Pulmonary artery endothelial cell (primary cell): ENCODE results near the gene VRK2. TPM values are rescaled to one million over a fixed set of nuclear protein-coding genes. Genes with fewer than 3 reads are reported as not detected.
A peak's percentile ranks its signal among the peaks of the same experiment; 100 is the strongest.
"Not testable (repeated sequence)": the region's sequence is repeated elsewhere in the genome, so short reads cannot be mapped to it uniquely, and the experiment has no call there.

ENCODE experiments used
- DNase-seq: peaks from one replicate; pipeline ENCODE4 v3.0.0-alpha.2; 2011; ENCODE audit warnings: low read depth, low spot score
- total RNA-seq: library from RNA; depleted of rRNA; stranded (reverse); fragments of >200 nt; gene quantifications from 2 replicates; pipeline ENCODE4 v1.2.3, GENCODE V29; 2014

Gene VRK2
- total RNA-seq, 1 donor from 2014 or later = 40.0 TPM

DNA sequence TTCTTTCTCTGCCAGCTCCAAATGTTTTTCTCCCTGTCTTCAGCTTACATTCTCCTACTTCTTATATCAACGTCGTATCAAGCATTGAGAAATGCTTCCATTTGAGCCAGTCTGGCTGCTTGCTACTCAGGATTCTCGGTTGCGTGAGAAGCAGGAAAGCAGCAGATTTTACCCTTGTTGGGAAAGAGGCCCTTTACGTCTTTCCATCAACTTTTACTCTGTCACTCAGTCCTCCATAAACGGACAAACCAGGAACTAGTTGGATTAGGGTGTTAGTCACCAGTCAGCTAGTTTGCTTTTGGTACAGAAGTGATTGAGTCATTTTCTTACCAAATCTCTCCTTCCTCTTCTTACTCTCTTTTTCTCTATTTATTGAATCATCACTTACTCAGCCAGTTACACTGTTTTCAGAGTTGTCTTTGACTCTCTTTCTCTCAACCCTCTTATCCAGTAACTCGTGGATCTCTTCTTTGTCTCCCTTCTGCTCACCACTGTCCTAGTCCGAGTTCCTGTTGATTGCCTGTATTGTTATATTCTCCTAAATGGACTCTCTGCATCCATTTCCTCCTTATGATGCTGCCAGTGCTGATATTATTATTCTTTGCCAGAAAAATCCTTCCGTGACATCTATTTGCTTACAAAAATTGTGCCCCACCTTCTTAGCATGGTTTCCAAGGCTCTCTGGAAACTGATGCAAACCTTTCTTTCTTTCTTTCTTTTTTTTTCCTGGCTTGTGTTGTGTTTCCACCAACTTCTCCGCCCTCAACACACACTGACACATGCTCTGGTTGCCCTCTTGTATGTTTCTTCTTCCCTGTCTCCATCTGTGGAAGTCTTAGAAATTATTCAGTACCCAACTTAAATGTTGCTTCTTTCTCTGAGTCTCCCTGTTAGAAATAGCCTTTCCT, 61.5 kb downstream of the VRK2 start:
- DNase-seq = no peak

DNA sequence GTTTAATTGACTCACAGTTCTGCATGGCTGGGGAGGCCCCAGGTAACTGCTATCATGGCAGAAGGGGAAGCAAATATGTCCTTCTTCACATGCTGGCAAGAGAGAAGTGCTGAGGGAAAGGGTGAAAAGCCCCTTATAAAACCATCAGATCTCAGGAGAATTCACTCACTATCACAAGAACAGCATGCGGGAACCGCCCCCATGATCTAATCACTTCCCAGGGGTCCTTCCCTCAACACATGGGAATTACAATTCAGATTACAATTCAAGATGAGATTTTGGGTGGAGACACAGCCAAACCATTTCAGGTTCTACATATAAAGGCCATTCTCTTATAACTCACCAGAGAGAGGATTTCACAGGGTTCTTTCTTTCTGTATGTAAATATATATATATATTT, 62.9 kb downstream of the VRK2 start:
- no peak for DNase-seq

- DNase-seq = no peak
These were observed 64.2 kb downstream of the VRK2 start for GRCh38 chr2:58110765-58111164.

DNA sequence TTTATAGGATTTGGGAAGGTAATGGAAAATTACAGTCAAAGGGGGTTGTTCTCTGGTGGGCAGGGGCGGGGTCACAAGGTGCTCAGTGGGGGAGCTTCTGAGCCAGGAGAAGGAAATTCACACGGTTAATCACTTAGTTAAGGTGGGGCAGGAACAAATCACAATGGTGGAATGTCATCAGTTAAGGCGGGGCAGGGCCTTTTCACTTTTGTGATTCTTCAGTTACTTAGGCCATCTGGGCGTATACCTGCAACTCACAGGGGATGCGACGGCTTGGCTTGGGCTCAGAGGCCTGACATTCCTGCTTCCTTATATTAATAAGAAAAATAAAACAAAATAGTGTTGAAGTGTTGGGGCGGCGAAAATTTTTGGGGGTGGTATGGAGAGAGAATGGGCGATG, 67.0 kb downstream of the VRK2 start:
- DNase-seq = not testable (repeated sequence)

DNA sequence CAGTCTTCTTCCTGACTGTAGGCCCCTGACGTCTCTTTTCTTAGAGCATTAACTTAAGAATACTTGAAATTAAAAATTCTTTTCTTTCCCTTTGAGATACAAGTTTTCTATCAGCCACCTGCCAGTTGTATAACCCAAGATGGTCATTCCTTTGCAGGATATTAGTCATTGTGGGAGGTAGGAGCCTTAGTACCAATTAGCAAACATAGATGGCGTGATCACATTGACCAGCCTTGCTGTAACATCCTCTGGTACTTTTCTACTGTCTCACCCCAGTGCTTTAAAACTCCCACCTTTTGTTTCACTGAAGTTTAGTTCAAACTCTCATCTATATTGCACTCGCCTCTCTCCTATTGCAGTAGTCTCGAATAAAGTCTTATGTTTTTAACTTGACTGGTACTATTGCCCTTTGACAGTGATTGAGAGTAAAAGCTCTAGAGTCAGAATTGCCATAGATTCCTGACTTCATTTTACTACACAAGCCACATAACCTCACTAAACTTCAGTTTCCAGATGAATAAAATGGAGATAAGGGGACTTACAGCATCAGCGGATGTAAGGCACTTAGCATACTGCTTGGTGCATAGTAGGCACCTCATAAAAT, 74.1 kb downstream of the VRK2 start:
- DNase-seq = no peak

GRCh38 chr2:58122040-58122439, 75.4 kb downstream of the VRK2 start:
- no peak for DNase-seq

DNA sequence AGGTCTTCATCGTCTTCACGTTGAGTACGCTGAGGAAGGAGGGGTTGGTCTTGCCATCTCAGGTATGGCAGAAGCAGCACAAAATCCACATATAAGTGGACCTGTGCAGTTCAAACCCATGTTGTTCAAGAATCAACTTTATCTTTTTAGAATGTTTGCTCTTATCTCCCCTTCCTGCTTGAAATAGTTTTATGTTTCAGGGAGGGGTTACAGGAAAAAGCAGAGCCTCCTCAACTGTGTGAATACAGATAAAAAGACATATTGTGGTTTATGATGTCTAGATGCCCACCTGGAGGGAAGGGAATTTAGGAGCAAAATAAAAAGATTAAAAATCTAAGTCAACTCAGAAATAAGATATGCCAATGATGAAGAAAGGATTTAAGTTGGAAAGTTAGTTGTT, 75.9 kb downstream of the VRK2 start:
- DNase-seq = no peak

DNA sequence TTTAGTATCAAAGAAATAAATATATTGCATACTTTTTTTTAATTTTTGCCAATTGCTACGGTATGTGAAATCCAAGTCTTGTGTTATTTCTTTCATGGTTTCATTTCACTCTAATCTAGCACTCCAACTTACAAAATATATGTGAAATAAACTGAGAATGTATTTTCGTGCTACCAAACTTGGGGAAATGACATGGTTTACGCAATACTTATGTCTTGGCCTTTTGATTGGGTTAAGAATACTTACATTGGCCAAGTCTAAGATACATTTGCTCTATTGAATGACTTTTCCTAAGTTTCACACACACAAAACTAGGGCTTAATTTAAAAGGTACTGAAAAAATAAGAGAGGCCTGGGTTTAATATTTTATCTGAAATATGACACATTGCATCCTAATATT, 80.5 kb downstream of the VRK2 start:
- no peak for DNase-seq

GRCh38 chr2:58130238-58130637, 83.6 kb downstream of the VRK2 start:
- DNase-seq = no peak

GRCh38 chr2:58131191-58132011, 84.8 kb downstream of the VRK2 start:
- no peak for DNase-seq

GRCh38 chr2:58133395-58133794, 86.8 kb downstream of the VRK2 start:
- no peak for DNase-seq

DNA sequence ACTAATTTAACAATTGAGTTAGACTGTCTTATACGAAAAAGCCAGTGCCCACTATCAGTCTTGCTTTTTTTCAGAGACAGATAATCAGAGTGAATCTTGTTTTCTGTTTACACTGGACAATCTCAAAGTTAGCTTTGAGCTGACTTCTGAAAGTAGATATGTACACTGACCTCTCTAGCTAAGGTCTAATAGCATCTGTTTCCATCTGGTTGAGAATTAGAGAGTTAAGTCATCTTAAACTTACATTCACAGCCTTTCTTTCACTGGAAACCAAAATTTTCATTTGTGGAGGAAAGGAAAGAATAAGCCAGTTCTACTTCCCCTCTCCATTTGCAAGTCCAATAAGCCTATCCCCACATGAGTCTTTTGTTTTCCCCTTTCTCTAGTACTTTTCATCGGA, 89.3 kb downstream of the VRK2 start:
- peak; percentile 40 for DNase-seq

DNA sequence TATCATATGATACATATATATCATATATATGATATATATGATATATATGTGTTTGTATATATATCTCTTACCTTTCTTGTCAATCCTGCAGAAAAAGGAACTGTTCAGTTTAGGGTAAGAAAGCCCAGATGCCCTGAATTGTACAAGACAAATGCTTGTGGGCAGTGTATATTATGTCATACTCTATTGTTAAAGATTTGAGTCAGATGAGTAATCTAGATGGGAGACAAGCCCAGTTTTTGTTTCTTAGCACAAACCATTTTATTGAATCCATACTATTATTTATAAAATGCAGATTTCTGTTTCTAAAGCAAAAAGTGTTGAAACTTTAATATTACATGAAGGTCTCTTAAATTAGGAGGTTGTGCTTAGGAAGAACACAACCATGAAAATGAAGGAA, 90.6 kb downstream of the VRK2 start:
- DNase-seq = peak; percentile 37

DNA sequence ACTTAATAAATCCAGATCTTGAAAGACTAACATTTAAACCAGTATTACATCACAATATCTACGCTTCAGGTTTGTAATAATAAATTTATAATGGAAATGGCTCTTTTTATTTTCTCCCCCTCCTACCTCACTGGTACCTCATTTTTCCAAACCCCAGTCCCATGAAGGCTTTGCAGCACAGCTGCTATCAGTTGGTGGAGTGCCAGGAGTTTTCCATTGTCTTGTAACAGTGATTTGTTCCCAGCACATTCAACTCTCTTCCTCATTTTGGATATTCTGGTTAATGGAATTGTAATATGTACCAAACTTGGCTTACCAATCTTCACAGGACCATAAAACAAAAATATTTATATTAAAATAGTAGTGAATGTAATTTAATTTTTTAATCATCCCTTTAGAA, 91.2 kb downstream of the VRK2 start:
- DNase-seq = peak; percentile 82

GRCh38 chr2:58138396-58139030, 91.9 kb downstream of the VRK2 start:
- no peak for DNase-seq

- no peak for DNase-seq
These were observed 94.0 kb downstream of the VRK2 start for GRCh38 chr2:58140508-58141072.

DNA sequence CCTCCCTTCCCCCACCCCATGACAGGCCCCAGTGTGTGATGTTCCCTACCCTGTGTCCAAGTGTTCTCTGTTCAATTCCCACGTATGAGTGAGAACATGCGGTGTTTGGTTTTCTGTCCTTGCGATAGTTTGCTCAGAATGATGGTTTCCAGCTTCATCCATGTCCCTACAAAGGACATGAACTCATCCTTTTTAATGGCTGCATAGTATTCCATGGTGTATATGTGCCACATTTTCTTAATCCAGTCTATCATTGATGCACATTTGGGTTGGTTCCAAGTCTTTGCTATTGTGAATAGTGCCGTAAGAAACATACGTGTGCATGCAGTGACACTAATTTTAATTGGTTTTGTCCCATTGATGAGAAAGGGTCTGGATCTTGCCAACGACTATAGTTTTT, 99.2 kb downstream of the VRK2 start:
- not testable (repeated sequence) for DNase-seq

- DNase-seq = no peak
These were observed 100.1 kb downstream of the VRK2 start for GRCh38 chr2:58146707-58147106.

DNA sequence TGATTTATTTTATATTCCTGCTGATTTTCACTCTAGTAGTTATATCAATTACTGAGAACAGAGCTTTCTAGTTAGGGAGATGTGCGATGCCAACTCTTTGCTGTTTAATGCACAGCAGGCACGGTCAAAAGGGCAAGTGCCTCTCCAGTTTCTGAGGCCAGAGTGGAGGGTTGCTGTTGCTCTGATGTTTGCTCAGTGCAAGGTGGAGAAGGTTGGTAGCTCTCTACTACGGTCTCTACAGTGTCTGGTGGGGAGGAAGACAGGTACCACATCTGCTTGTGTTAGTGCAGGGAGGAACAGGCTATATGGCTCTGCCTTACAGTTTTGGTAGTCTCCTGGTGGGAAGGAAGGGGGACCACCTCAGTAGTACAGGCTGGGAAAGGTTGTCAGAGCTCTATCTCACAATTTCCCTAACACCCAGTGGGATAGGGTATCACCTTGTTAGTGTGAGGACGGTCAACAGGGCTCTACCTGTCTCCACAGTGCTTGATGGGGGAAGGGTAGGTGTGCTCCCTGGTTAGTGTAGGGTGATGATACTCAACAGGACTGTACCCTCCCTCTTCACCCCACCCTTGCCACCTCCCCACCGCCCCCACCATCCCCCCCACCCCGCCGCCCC, 108.7 kb downstream of the VRK2 start:
- DNase-seq = no peak

GRCh38 chr2:58156780-58157179, 110.2 kb downstream of the VRK2 start:
- DNase-seq = no peak

- DNase-seq = no peak
These were observed 111.1 kb downstream of the VRK2 start for GRCh38 chr2:58157754-58158153.
